SJSA1 (cell line): ENCODE data around the gene CA5A. TPM values are rescaled to one million over a fixed set of nuclear protein-coding genes. Genes with fewer than 3 reads are reported as not detected.
"Not testable (repeated sequence)": the region's sequence is repeated elsewhere in the genome, so short reads cannot be mapped to it uniquely, and the experiment has no call there.

Experiments used
- DNase-seq, 2 experiments: peaks; one replicate each; pipeline ENCODE4 v3.0.0-alpha.2; 2015 to 2020; ENCODE audit warnings: low spot score in 2 of 2, low read depth in 1 of 2
- H3K27ac ChIP-seq: fragments of 250-450 bp; sonication (Bioruptor Pico); 2 replicates; pipeline ENCODE4 v1.5.1; 2020; ENCODE audit warnings: mild to moderate bottlenecking, moderate library complexity
- H3K27me3 ChIP-seq: fragments of 250-450 bp; sonication (Bioruptor Pico); replicated peaks from 2 replicates; pipeline ENCODE4 v1.5.1; 2020; ENCODE audit warnings: mild to moderate bottlenecking, moderate library complexity
- H3K36me3 ChIP-seq: fragments of 250-450 bp; sonication (Bioruptor Pico); 2 replicates; pipeline ENCODE4 v1.5.1; 2020; ENCODE audit warnings: mild to moderate bottlenecking
- H3K4me1 ChIP-seq: fragments of 250-450 bp; sonication (Bioruptor Pico); replicated peaks from 2 replicates; pipeline ENCODE4 v1.6.1; 2021; ENCODE audit warnings: mild to moderate bottlenecking
- H3K4me3 ChIP-seq: fragments of 250-450 bp; sonication (Bioruptor Pico); 2 replicates; pipeline ENCODE4 v1.5.1; 2020; ENCODE audit warnings: mild to moderate bottlenecking
- H3K9me3 ChIP-seq: fragments of 250-450 bp; sonication (Bioruptor Pico); replicated peaks from 2 replicates; pipeline ENCODE4 v1.5.1; 2020; ENCODE audit warnings: mild to moderate bottlenecking
- total RNA-seq: library from RNA; depleted of rRNA; stranded (reverse); fragments of >200 nt; shearing (Covaris generic); gene quantifications from 2 replicates; pipeline ENCODE4 v1.2.3, GENCODE V29; 2014

CA5A gene
- total RNA-seq, 1 experiment from 2014 or later: not detected

GRCh38 chr16:87918338-87918737 lies 18.0 kb downstream of the CA5A start:
- H3K27ac ChIP-seq: no peak overlapping the region
- DNase-seq: no peak
- no peaks in the 10 kb centered on the region for H3K9me3 ChIP-seq
- no peaks in the 10 kb centered on the region for H3K36me3 ChIP-seq
- H3K27me3 ChIP-seq: no peaks in the 10 kb centered on the region
- no peaks in the 10 kb centered on the region for H3K4me1 ChIP-seq
- no peak overlapping the region for H3K4me3 ChIP-seq

GRCh38 chr16:87917503-87917902 lies 18.8 kb downstream of the CA5A start:
- no peak overlapping the region for H3K27ac ChIP-seq
- H3K27me3 ChIP-seq: no peaks in the 10 kb centered on the region
- no peaks in the 10 kb centered on the region for H3K4me1 ChIP-seq
- H3K4me3 ChIP-seq: no peak overlapping the region
- H3K36me3 ChIP-seq: no peaks in the 10 kb centered on the region
- H3K9me3 ChIP-seq: no peaks in the 10 kb centered on the region
- no peak for DNase-seq

- no peaks in the 10 kb centered on the region for H3K9me3 ChIP-seq
- H3K4me1 ChIP-seq: no peaks in the 10 kb centered on the region
- no peak overlapping the region for H3K4me3 ChIP-seq
- DNase-seq: no peak
- no peak overlapping the region for H3K27ac ChIP-seq
- no peaks in the 10 kb centered on the region for H3K36me3 ChIP-seq
- no peaks in the 10 kb centered on the region for H3K27me3 ChIP-seq
Measured at GRCh38 chr16:87914812-87915211, 21.5 kb downstream of the CA5A start.

- not testable (repeated sequence) for H3K4me1 ChIP-seq, H3K4me3 ChIP-seq, DNase-seq, H3K27ac ChIP-seq, H3K36me3 ChIP-seq, H3K9me3 ChIP-seq, H3K27me3 ChIP-seq
Measured at GRCh38 chr16:87914021-87914725, 22.2 kb downstream of the CA5A start.

GRCh38 chr16:87912691-87913090 lies 23.6 kb downstream of the CA5A start:
- DNase-seq, H3K4me1 ChIP-seq, H3K27me3 ChIP-seq, H3K4me3 ChIP-seq, H3K9me3 ChIP-seq, H3K36me3 ChIP-seq, H3K27ac ChIP-seq: not testable (repeated sequence)

DNA sequence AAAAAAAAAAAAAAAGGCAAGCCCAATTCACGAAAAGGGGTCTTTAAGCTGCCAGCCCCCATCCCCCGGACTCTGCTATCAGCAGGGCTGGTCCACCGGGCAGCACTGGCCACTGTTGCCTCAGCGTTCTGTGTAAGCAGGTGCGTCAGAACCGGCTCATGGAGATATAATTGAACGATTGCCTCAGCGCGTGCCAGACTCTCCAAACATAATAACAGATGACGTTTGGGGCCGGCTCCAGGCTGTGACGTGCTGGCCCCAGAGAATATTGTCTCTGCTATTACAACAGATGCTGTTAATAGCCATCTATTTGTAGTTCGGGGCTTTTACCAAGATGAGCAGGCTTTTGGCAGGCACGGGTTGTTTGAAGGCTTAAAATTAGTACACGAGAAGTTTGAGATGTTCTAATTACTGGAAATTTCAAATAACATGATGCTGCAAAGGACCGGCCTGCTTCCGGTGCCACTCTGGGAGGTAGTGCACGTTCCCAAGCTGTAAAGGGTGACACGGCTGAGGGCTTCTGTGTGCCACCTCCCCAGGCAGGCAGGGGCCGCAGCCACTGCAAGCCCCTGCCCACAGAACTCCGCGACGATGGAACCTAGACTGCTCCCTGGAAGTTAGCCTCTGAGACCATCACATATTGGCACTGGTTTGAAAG lies 25.1 kb downstream of the CA5A start:
- H3K4me3 ChIP-seq, H3K4me1 ChIP-seq, H3K36me3 ChIP-seq, H3K27me3 ChIP-seq, H3K27ac ChIP-seq, H3K9me3 ChIP-seq: not testable (repeated sequence)
- peak in 1 of 2 experiments; percentile 23 for DNase-seq

GRCh38 chr16:87909203-87909935 lies 27.0 kb downstream of the CA5A start:
- not testable (repeated sequence) for H3K27ac ChIP-seq, H3K4me1 ChIP-seq, H3K27me3 ChIP-seq, H3K36me3 ChIP-seq, H3K4me3 ChIP-seq, H3K9me3 ChIP-seq
- peak; percentile 50 to 66 for DNase-seq

- not testable (repeated sequence) for H3K27me3 ChIP-seq, H3K36me3 ChIP-seq, H3K4me3 ChIP-seq, DNase-seq, H3K27ac ChIP-seq, H3K9me3 ChIP-seq, H3K4me1 ChIP-seq
Measured at GRCh38 chr16:87908101-87908500, 28.2 kb downstream of the CA5A start.

- H3K4me1 ChIP-seq, H3K27ac ChIP-seq, H3K4me3 ChIP-seq, H3K36me3 ChIP-seq, DNase-seq, H3K27me3 ChIP-seq, H3K9me3 ChIP-seq: not testable (repeated sequence)
Measured at GRCh38 chr16:87905521-87905920, 30.8 kb downstream of the CA5A start.

DNA sequence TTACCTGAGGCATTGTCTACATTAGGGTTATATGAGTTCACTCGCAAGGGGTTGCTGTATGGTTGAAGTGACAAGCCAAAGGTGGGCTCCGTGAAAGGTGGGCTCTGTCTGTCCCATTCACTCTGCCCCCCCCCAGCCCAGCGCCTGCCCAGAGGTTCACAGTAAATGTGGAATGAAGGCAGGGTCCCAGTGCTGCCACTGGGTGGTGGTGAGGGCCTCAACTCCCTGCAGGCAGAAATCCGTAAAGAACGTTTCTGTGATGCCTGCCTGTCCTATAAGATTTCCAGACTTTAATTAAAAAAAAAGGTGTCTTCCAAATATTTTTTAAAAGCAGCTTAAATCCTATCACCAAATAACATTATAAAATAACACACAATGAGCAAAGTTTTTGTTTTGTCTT lies 31.4 kb downstream of the CA5A start:
- not testable (repeated sequence) for H3K27me3 ChIP-seq, H3K4me3 ChIP-seq, H3K36me3 ChIP-seq, H3K9me3 ChIP-seq, H3K27ac ChIP-seq, DNase-seq
- H3K4me1 ChIP-seq: peaks cover 11% of the 10 kb centered on the region

DNA sequence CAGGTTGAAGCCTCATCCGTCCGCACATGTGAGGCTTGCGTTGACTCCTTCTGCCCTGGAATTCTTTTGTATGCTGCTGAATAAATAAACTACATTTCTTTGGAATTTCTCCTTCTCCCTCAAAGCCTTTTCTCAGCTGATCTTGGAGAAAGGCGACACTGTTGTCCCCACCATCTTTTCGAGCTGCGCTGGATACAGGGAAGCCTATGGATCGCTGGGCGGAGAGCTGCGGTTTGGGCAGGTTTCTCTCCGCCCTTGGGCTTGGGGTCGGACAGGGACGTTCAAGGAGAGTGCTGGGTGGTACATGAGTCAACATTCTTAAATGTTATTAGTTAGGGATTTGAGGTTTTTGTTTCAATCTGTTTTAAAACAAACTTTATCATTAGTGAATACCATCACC lies 35.8 kb downstream of the CA5A start:
- DNase-seq: peak; percentile 64 to 69

GRCh38 chr16:87897521-87898505 lies 38.5 kb downstream of the CA5A start:
- Histone ChIP-seq H3K4me1 (peaks cover 11% of the 10 kb centered on the region), H3K27me3 (no peaks in the 10 kb centered on the region), H3K9me3 (no peaks in the 10 kb centered on the region), H3K4me3 (no peak overlapping the region), H3K36me3 (no peaks in the 10 kb centered on the region), H3K27ac (no peak overlapping the region)
- no peak for DNase-seq

More for the DNA sequence above, 35.8 kb downstream of the CA5A start:
- H3K27me3 ChIP-seq, H3K9me3 ChIP-seq, H3K27ac ChIP-seq, H3K4me3 ChIP-seq, H3K36me3 ChIP-seq: not testable (repeated sequence)
- H3K4me1 ChIP-seq: peaks cover 11% of the 10 kb centered on the region

DNA sequence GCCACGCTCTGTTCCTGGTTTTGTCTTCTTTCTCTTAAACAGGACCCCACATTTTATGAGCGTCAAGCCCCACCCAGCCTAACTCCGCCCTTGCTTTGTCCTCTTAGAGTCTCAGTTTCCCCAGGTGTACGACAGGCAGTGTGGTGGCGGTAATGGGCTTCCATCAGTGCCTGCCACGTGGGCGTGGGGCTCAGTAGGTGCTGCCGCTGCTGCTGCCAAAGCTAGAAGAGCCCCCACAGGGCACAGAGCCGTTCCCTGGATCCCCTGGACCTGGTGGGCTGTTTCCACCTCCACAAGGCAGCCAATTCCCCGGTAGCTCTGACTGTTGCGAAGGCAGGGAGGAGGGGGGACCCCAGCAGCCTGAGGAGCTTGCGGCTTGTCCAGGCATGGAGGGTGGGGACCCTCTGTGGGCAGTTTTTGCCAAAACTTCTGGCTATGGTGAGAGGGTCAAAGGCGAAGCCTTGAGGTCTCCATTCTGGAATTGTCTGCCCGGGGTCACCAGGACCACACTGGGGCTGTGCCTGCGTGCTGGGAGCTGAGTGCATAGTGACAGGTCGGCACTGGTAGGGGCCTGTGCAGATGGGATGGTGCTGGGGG lies 39.3 kb downstream of the CA5A start:
- H3K27me3 ChIP-seq, H3K27ac ChIP-seq, H3K9me3 ChIP-seq, H3K36me3 ChIP-seq, H3K4me3 ChIP-seq, DNase-seq: not testable (repeated sequence)
- H3K4me1 ChIP-seq: peaks cover 11% of the 10 kb centered on the region
